ENCODE data around the gene MAK. TPM values are rescaled to one million over a fixed set of nuclear protein-coding genes. Genes with fewer than 3 reads are reported as not detected.
"Not testable (repeated sequence)": the region's sequence is repeated elsewhere in the genome, so short reads cannot be mapped to it uniquely, and the experiment has no call there.

The MAK gene
- total RNA-seq, 2 donors from 2014 or later = 0.05 to 1.1 TPM

DNA sequence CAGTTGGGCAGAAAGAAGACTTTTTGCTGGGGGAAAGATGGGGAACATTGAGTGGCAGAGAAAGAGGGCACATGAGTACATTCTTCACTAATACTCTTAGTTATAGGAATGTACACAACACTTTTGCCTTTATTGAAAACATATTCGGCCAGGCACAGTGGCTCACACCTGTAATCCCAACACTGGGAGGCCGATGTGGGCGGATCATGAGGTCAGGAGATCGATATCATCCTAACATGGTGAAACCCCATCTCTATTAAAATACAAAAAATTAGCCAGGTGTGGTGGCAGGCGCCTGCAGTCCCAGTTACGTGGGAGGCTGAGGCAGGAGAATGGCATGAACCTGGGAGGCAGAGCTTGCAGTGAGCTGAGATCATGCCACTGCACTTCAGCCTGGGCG is 24.7 kb upstream of the MAK start:
- not testable (repeated sequence) for H3K36me3 Mint-ChIP-seq; DNase-seq (ENCODE audit: low spot score in 2 of 2); ATAC-seq; H3K9me3 Mint-ChIP-seq; H3K27ac Mint-ChIP-seq

DNA sequence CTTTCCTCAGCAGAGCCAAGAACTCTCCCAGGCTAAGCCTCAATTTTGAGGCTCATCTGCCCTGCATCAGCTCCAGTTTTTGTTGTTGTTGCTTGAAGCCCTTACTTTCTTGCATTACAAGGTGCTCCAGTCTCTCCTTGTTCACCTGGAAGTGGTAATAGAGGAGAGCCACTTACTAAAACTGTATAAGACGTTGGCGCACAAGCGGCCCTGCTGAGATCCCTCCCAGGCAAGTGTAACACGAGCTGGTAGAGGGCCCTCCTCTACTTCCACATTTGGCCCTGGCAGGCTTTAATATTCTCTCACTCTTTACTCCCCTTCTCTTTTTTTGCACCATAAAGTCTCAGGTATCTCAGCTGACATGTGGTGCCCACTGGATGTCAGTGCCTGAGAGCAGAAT is 24.0 kb upstream of the MAK start:
- Mint-ChIP-seq H3K27ac (no peak overlapping the region), H3K36me3 (no peaks in the 10 kb centered on the region), H3K9me3 (no peaks in the 10 kb centered on the region)
- DNase-seq (ENCODE audit: low spot score in 2 of 2) = no peak
- ATAC-seq = no peak

DNA sequence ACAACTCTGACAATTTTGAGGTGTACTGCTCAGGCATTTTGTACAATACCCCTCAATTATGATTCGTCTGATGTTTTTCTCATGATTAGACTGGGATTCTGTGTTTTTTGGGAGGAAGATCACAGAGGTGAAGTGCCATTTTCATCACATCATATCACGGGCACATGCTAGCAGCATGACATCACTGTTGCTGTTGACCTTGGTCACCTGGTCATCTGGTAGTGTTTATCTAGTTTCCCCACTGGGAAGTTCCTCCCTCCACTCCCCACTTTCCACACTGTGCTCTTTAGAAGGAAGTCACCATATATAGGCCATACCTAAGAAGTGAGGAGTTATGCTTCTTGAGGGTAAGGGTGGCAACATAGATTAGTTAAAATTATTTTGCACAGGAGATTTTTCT is 22.7 kb upstream of the MAK start:
- H3K36me3 Mint-ChIP-seq = no peaks in the 10 kb centered on the region
- no peaks in the 10 kb centered on the region for H3K9me3 Mint-ChIP-seq
- H3K27ac Mint-ChIP-seq = no peak overlapping the region
- DNase-seq (ENCODE audit: low spot score in 2 of 2) (no peak), ATAC-seq (no peak)

DNA sequence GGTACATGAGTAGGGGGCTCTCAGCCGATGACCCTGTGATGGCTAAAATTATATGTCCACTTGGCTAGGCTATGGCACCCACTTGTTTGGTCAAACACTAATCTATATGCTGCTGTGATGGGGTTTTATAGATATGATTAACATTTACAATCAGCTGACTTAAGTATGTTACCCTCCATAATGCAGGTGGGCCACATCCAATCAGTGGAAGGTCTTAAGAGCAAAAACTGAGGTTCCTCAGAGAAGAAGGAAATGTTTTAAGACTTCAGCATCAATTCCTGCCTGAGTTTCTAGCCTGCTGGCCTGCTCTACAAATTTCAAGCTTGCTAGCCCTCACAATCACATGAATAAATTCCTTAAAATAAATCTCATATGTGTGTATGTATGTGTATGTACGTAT is 18.9 kb upstream of the MAK start:
- ATAC-seq = no peak
- Mint-ChIP-seq H3K27ac (no peak overlapping the region), H3K36me3 (peaks cover 11 to 14% of the 10 kb centered on the region in 2 donors), H3K9me3 (peaks cover 0 to 6% of the 10 kb centered on the region in 2 donors)
- DNase-seq (ENCODE audit: low spot score in 2 of 2) = no peak

DNA sequence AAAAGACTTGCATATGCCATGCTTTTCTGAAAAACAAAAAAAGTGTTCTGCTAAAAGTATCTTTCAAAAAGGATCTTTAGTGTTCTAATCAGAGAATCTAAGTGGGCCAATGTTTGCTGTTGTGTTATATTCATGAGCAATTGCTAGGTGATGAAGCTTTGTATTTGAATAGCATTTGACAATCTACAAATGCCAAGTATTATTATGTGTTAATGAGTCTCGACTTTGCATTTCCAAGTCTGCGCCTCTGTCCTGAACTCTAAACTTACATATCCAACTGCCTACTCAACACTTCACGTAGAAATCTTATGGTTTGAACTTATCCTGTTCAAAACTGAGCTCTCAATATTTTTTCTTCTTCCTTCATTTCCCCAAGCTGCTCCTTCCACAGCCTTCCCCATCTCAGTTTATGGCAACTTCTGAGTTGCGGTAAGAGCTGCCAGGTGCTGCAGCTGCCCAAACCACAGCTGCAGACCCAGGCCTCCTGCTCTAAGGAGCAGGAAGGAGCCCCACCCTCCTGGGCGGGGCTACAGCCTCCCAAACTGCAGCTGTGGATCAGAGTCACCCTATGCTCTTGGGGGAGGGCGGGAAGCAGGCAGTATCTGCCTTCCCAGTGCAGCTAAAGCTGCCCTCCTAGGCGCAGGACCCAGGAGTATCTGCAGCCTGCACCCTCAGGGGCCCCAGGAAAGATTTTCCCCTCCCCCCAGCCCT is 16.7 kb upstream of the MAK start:
- H3K9me3 Mint-ChIP-seq = peaks cover 0 to 6% of the 10 kb centered on the region in 2 donors
- DNase-seq (ENCODE audit: low spot score in 2 of 2) = no peak
- H3K36me3 Mint-ChIP-seq = peaks cover 12 to 14% of the 10 kb centered on the region in 2 donors
- H3K27ac Mint-ChIP-seq = no peak overlapping the region
- ATAC-seq = no peak

DNA sequence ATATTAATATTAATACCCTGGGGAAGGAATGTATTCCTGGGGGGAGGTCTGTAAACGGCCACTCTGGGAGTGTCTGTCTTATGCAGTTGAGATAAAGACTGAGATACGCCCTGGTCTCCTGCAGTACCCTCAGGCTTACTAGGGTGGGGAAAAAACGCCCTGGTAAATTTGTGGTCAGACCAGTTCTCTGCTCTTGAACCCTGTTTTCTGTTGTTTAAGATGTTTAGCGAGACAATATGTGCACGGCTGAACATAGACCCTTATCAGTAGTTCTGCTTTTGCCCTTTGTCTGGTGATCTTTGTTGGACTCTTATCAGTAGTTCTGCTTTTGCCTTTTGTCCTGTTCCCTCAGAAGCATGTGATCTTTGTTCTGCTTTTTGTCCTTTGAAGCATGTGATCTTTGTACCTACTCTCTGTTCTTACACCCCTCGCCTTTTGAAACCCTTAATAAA is 15.5 kb upstream of the MAK start:
- DNase-seq (ENCODE audit: low spot score in 2 of 2); H3K9me3 Mint-ChIP-seq; ATAC-seq; H3K27ac Mint-ChIP-seq: not testable (repeated sequence)
- H3K36me3 Mint-ChIP-seq = peaks cover 12 to 14% of the 10 kb centered on the region in 2 donors

DNA sequence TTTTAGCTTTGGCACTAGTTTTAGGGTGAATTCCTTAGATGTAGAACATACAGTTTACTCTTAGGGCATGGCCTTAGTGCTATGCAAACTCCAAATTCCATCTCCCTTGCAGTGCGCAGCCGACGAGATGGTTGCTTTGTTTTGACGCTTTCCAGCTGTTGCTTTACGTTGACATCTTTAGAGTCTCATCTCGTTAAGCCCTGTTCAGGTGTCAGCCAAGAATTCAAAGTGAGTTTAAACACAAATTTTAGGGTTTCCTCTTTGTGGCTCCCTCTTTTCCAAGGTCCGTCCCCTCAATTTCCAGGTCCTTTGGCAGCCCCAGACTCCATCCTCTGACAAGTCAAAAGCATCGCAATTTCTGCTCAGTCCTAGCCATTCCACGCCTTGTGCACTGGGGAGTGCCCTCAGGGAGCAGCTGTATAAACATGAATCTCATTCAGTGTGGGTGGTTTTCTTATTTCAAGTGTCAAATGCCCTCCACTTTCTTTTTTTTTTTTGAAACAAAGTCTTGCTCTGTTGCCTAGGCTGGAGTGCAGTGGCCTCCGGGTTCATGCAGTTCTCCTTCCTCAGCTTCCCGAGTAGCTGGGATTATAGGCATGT is 14.1 kb upstream of the MAK start:
- ATAC-seq (no peak), DNase-seq (ENCODE audit: low spot score in 2 of 2) (no peak)
- H3K27ac Mint-ChIP-seq = no peak overlapping the region
- peaks cover 0 to 6% of the 10 kb centered on the region in 2 donors for H3K9me3 Mint-ChIP-seq
- H3K36me3 Mint-ChIP-seq = peaks cover 12 to 14% of the 10 kb centered on the region in 2 donors

DNA sequence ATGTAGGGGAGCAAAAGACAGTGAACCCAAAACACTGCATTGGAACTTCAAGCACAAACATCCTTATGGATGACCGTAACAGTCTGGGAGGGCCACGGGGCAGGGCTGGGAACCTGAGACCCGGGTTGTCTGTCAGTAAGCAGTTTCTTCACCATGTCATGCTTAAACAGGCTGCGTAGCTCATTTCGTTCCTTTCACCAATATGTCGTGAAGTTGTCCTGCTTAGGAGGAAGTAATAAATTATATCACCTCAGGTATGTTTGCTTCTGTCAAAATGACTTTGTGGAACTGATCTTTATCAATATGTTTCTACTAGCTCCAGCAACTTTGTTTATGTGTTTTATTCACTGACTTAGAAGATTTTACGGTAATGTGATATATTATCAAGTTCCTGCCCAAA is 12.4 kb upstream of the MAK start:
- ATAC-seq (no peak), DNase-seq (ENCODE audit: low spot score in 2 of 2) (no peak)
- Mint-ChIP-seq H3K27ac (no peak overlapping the region), H3K36me3 (peaks cover 12 to 14% of the 10 kb centered on the region in 2 donors), H3K9me3 (peaks cover 0 to 6% of the 10 kb centered on the region in 2 donors)

DNA sequence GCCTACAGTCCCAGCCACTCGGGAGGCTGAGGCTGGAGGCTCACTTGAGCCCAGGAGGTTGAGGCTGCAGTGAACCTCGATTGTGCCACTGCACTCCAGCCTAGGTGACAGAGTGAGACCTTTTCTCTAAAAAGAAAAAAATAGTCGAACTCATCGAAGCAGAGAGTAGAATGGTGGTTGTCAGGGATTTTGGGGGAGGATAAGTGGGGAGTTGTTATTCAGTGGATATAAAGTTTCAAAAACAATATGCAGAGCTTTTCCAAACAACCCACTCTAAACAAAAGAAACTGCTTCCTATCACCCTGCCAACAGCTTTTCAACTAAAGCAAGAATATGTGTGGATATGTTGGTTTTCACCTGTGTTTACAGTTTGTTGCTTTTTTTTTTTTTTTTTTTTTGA is 11.6 kb upstream of the MAK start:
- ATAC-seq (no peak), DNase-seq (ENCODE audit: low spot score in 2 of 2) (no peak)
- Mint-ChIP-seq H3K9me3 (peaks cover 0 to 6% of the 10 kb centered on the region in 2 donors), H3K27ac (no peak overlapping the region), H3K36me3 (peaks cover 12 to 14% of the 10 kb centered on the region in 2 donors)

DNA sequence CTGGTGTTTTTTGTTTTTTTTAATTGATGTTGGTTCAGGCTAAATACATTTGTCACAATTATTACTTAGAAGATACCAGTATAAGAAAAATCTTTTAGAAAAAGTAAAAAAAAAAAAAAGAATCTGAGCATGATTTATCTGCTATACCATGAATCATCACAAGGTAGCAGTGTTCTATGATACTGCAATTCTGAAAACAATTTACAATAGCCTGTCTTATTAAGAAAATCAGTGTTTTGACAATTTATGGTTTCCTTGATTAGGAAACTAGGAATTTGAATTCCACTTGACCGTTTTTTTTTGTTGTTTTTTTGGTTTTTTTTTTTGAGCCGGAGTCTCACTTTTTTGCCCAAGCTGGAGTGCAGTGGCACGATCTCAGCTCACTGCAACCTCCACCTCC is 9.3 kb upstream of the MAK start:
- DNase-seq (ENCODE audit: low spot score in 2 of 2) (no peak), ATAC-seq (no peak)
- Mint-ChIP-seq H3K9me3 (peaks cover 4 to 5% of the 10 kb centered on the region in 2 donors), H3K27ac (no peak overlapping the region), H3K36me3 (peaks cover 5 to 6% of the 10 kb centered on the region in 2 donors)

DNA sequence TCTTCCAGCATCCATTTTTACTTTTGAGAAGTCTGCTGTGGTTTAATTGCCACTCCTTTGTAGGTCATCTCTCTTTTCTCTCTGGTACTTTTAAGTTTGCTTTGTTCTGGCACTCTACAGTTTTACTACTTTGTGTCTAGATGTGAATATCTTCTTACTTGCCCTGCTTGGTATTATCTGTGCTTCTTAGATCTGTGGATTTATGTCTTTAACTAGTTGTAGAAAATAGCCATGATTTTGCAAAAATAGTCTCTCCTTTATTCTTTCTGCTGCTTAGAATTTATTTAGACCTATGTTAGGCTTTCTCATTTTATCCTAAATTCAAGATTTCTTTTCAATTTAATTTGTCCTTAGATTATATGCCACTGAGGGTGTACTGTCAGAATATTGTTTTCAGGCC is 5.2 kb upstream of the MAK start:
- H3K27ac Mint-ChIP-seq = no peak overlapping the region
- ATAC-seq (no peak), DNase-seq (ENCODE audit: low spot score in 2 of 2) (no peak)
- peaks cover 4 to 5% of the 10 kb centered on the region in 2 donors for H3K9me3 Mint-ChIP-seq
- peaks cover 0 to 11% of the 10 kb centered on the region in 2 donors for H3K36me3 Mint-ChIP-seq

DNA sequence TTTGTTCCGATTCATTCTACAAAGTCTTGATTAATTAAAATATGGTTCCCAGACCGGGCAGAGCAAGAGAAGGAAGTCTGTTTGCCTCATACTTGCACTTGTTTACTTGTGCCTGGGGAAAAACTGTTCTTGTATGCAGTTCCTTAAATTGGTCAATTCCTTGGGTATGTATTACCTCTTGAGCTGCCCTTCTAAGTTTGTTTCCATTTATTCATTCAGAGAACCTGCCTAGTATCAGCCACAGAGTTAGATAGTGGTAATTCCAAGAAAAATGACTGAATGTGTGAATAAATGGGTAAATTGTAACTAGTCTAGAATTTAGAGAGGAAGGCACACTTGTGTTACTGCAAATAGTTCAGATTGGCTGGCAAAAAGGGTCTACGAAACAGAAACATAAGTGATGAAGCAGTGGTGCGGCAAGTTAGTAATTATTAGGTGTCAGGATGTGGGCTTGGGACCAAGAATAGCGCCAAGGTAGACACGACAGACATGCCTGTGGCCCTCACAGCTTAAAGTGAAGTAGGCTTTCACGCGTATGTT is 525 bp upstream of the MAK start:
- Mint-ChIP-seq H3K36me3 (peaks cover 7 to 36% of the 10 kb centered on the region in 2 donors), H3K27ac (peak overlapping the region; percentile 84 to 99), H3K9me3 (peaks cover 4 to 11% of the 10 kb centered on the region in 2 donors)
- DNase-seq (ENCODE audit: low spot score in 2 of 2) (peak in 1 of 2 donors; percentile 22), ATAC-seq (peak; percentile 74 to 87)

DNA sequence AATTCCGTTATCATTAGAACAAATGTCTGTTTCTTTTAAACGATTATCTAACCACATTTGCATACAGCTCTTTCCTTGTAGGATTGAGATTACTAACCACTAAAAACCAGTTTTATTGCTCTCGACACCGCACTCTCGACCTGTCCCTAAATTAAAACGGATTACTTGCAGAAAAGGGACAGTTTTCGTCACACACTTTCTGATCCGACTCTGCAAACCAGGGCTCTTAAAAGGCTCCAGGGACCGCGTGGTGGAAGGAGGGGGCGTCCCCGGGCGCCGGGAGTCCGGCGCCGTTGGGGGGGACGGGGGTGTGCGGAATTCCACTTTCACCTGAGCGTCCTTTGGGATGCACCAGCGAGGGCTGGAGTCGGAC is 731 bp downstream of the MAK start:
- Mint-ChIP-seq H3K9me3 (peaks cover 0 to 6% of the 10 kb centered on the region in 2 donors), H3K27ac (peak overlapping the region; percentile 84 to 86), H3K36me3 (peaks cover 7 to 30% of the 10 kb centered on the region in 2 donors)
- peak in 1 of 2 donors; percentile 24 for DNase-seq (ENCODE audit: low spot score in 2 of 2)
- ATAC-seq = peak in 1 of 2 donors; percentile 13

DNA sequence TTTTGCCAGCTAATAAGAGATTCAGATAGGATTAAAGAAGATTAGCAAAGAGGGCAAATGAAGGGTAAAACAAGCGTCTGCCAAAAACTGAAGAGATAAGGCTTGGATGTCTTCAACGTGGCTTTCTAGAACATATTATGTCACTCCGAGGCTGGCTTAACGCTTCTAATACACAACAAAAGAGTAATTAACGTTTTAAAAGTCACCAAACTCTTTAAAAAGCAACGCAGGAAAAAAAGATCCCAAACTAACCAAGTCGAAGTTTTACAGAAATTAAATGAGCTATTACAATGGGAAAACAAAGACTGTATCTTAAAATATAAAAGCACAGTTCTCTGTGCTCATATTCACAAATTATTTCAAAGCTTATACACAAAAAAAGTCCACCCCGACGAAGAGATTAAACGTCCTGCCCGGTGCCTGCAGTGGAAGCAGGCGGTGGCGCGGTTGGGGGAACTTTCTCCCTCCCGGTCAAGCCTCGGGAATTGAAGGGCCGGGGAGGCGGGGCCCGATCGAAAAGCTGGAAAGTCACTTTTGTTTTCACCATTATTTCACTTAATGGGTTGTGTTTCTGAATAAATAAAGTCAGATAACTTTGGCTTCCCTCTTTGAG is 1.2 kb downstream of the MAK start:
- Mint-ChIP-seq H3K27ac (peak overlapping the region in 1 of 2 donors; percentile 86), H3K9me3 (peaks cover 0 to 6% of the 10 kb centered on the region in 2 donors), H3K36me3 (peaks cover 7 to 30% of the 10 kb centered on the region in 2 donors)
- ATAC-seq (no peak), DNase-seq (ENCODE audit: low spot score in 2 of 2) (no peak)

DNA sequence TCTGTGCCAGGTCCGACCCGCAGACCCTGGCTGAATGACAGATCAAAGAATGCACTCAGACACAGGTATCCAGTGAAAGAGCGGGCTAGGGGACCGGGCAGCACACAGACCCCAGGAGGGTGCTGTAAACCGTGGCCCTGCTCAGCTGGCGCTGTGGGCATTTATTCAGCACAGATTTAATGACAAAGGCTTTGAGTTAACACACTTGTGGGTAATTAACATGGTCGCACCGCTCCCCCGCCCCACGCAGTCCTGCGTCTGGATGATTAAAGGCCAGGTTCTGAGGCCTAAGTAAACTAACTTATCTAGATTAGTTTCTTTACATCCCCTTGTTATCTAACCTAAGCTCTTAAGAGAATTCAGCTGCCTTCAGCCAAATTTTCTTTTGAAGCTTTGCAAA is 3.5 kb downstream of the MAK start:
- ATAC-seq = no peak
- peaks cover 0 to 6% of the 10 kb centered on the region in 2 donors for H3K9me3 Mint-ChIP-seq
- peaks cover 7 to 25% of the 10 kb centered on the region in 2 donors for H3K36me3 Mint-ChIP-seq
- H3K27ac Mint-ChIP-seq = no peak overlapping the region
- no peak for DNase-seq (ENCODE audit: low spot score in 2 of 2)

DNA sequence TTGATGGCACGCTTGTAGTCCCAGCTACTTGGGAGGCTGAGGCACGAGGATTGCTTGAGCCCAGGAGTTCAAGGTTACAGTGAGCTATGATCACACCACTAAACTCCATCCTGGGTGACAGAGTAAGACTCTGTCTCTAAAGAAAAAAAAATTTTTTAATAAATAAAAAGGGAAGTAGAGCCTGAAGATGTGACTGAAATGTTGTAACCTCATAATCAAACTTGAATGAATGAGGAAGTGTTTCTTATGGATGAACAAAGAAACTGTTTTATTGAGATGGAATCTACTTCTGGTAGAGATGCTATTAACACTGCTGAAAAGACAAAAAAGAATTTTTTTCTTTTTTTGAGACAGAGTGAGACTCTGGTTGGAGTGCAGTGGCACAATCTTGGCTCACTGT is 6.7 kb downstream of the MAK start:
- ATAC-seq = no peak
- Mint-ChIP-seq H3K27ac (no peak overlapping the region), H3K36me3 (peaks cover 7 to 25% of the 10 kb centered on the region in 2 donors)

DNA sequence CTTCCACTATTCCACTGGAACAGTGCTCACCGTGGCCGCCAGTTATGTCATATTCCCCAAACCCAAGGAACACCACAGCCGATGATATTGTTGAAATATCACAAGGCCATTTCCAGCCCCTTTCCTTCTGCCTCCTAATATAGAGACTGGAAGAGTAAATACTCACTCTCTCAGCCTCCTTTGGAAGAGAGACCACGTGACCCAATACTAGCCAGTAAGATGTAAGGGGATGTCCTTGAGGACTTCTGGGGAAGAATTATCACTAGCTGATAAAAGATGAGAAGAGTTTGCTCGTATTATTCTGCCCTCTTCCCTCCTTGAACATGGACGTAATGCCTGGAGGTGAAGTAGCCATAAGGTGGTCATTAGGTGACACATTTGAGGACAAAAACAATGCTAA is 13.5 kb downstream of the MAK start:
- Mint-ChIP-seq H3K36me3 (peaks cover 0 to 5% of the 10 kb centered on the region in 2 donors), H3K9me3 (no peaks in the 10 kb centered on the region), H3K27ac (no peak overlapping the region)
- DNase-seq (ENCODE audit: low spot score in 2 of 2) (no peak), ATAC-seq (no peak)

More for the DNA sequence above, 6.7 kb downstream of the MAK start:
- DNase-seq (ENCODE audit: low spot score in 2 of 2) = no peak
- H3K9me3 Mint-ChIP-seq = peaks cover 0 to 6% of the 10 kb centered on the region in 2 donors
